ENCODE measurements around the gene SOX13. TPM values are rescaled to one million over a fixed set of nuclear protein-coding genes. Genes with fewer than 3 reads are reported as not detected.

SOX13 gene
- polyA plus RNA-seq, 1 experiment, result 2.0 TPM

- ChIA-PET POLR2A (no interaction called here), CTCF (no interaction called here)
These were observed 74.8 kb downstream of the SOX13 start for GRCh38 chr1:204147406-204148383.

GRCh38 chr1:204149107-204149506 is 76.2 kb downstream of the SOX13 start:
- DNase-seq (ENCODE audit: low read depth, low spot score), result no peak
- CTCF ChIA-PET, result interaction anchor here (1.0 kb wide), 1 partner anchor 58 kb away, joined by 3 read pairs; no protein-coding TSS in a partner anchor
- no peaks in the 10 kb centered on the region for H3K27me3 ChIP-seq (ENCODE audit: control insufficient read depth, insufficient read depth, low read length)
- no peaks in the 10 kb centered on the region for H3K9me3 ChIP-seq (ENCODE audit: control insufficient read depth, insufficient read depth, low read length)
- POLR2A ChIA-PET, result no interaction called here
- H3K4me3 ChIP-seq (ENCODE audit: low read depth, low read length), result no peak overlapping the region
- TF ChIP-seq, protein P1, sequence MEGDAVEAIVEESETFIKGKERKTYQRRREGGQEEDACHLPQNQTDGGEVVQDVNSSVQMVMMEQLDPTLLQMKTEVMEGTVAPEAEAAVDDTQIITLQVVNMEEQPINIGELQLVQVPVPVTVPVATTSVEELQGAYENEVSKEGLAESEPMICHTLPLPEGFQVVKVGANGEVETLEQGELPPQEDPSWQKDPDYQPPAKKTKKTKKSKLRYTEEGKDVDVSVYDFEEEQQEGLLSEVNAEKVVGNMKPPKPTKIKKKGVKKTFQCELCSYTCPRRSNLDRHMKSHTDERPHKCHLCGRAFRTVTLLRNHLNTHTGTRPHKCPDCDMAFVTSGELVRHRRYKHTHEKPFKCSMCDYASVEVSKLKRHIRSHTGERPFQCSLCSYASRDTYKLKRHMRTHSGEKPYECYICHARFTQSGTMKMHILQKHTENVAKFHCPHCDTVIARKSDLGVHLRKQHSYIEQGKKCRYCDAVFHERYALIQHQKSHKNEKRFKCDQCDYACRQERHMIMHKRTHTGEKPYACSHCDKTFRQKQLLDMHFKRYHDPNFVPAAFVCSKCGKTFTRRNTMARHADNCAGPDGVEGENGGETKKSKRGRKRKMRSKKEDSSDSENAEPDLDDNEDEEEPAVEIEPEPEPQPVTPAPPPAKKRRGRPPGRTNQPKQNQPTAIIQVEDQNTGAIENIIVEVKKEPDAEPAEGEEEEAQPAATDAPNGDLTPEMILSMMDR (IDR thresholded peaks at IDR 0.05; ENCODE audit: low read depth, low read length), result no peak
- H3K27ac ChIP-seq (ENCODE audit: low read depth, low read length), result no peak overlapping the region

More at GRCh38 chr1:204147406-204148383, 74.8 kb downstream of the SOX13 start:
- Histone ChIP-seq H3K27me3 (ENCODE audit: control insufficient read depth, insufficient read depth, low read length) (no peaks in the 10 kb centered on the region), H3K4me3 (ENCODE audit: low read depth, low read length) (no peak overlapping the region), H3K9me3 (ENCODE audit: control insufficient read depth, insufficient read depth, low read length) (no peaks in the 10 kb centered on the region), H3K27ac (ENCODE audit: low read depth, low read length) (no peak overlapping the region)
- DNase-seq (ENCODE audit: low read depth, low spot score), result no peak
- TF ChIP-seq, protein P1 (IDR thresholded peaks at IDR 0.05; ENCODE audit: low read depth, low read length), result no peak

DNA sequence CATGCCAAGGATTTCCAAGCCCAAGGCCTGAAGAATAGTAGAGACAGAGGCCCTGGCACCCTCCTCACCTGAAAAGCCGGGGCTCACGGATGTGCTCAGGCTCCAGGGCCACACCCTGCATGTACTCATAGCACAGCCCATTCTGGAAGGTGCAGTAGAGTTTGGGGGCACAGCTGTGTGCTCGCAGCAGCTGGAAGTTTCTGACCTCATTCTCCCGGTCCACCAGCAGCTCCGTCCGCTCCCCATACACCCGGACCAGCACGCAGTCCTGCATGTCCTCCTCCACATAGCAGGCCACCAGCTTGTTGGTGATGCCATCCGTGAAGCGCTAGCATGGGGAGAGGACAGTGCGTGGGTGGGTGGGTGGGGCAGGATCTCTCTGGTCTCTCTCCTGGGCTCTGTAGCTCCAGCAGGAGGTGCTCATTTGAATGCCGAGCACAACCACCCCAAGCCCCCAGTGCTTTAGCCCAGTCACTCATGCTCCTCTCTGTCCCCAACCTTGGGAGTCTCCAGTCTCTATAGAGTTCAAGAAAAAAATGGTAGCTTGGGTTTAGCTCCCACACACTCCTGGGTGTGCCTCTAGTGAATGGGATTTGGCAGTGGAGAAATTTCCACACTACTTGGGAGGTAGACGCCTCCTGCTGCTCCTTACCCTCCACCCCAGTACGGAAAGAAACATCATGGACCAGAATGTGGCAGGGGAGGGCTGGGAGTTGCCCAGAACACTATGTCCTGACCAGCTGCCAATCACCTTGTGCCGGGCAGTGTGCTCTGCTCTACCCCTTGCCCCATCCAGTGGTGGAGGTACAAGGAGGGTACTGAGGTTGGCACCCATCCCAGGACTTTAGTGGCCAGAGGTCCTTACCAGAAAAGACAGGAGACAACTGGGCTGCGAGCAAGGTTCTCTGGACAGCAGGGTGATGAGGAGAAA is 77.0 kb downstream of the SOX13 start:
- TF ChIP-seq, protein P1 (IDR thresholded peaks at IDR 0.05; ENCODE audit: low read depth, low read length), result no peak
- Histone ChIP-seq H3K27me3 (ENCODE audit: control insufficient read depth, insufficient read depth, low read length) (peaks cover 3% of the 10 kb centered on the region), H3K4me3 (ENCODE audit: low read depth, low read length) (no peak overlapping the region), H3K27ac (ENCODE audit: low read depth, low read length) (no peak overlapping the region), H3K9me3 (ENCODE audit: control insufficient read depth, insufficient read depth, low read length) (no peaks in the 10 kb centered on the region)
- DNase-seq (ENCODE audit: low read depth, low spot score), result no peak
- CTCF ChIA-PET, result interaction anchor here (0.9 to 1.0 kb wide), 2 partner anchors 58 to 214 kb away, joined by 3 read pairs; no protein-coding TSS in a partner anchor
- POLR2A ChIA-PET, result no interaction called here

DNA sequence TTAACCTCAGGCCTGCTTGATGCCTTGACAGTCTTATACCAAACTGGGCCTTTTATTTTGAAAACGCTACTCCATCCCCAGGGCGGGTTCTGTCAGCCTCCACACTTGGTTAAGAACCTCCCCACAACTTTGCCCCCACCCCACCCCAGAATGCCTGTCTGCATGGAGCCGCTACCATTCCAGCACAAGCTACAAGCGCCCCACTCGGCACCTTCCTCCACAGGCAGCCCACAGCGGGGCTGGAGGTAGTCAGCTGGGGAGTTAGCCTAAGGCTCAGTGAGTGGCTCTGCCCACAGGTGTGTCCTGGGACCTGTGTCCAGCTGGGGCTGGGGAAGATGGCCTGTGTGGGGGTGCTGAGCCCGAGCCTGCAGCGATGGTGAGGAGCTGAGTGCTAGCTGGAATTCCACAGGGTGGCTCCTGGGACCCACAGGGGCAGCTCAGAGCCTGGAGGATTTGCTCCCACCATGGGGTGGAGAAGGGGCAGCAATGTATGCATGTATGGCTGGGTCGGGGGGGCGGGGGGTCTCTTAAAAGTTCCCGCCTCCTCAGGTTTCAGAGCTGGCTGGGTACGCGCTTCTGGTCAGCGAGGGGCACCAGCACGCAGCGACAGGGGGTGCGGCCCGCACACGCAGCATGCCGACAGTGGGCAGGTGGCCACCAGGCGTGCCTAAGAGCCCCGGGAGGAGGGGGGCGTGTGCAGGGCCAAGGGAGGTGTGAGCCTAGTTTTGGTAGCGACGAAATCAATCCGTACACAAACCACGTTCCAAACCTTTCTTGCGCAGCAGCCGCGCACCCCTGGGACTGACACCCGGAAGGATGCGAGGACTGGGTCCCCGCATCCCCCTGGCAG is 78.0 kb downstream of the SOX13 start:
- TF ChIP-seq, protein P1 (IDR thresholded peaks at IDR 0.05; ENCODE audit: low read depth, low read length), result no peak
- Histone ChIP-seq H3K9me3 (ENCODE audit: control insufficient read depth, insufficient read depth, low read length) (no peaks in the 10 kb centered on the region), H3K27me3 (ENCODE audit: control insufficient read depth, insufficient read depth, low read length) (peaks cover 8% of the 10 kb centered on the region), H3K4me3 (ENCODE audit: low read depth, low read length) (peak overlapping the region; percentile 67), H3K27ac (ENCODE audit: low read depth, low read length) (no peak overlapping the region)
- POLR2A ChIA-PET, result no interaction called here
- CTCF ChIA-PET, result interaction anchor here (0.6 to 2.8 kb wide), 6 partner anchors 12 to 248 kb away, joined by 3 to 12 read pairs (median 4); no protein-coding TSS in a partner anchor
- no peak for DNase-seq (ENCODE audit: low read depth, low spot score)
